Measurements from ENCODE around the gene SLC7A4.
"Not testable (repeated sequence)": the region's sequence is repeated elsewhere in the genome, so short reads cannot be mapped to it uniquely, and the experiment has no call there.

Gene SLC7A4

GRCh38 chr22:21032037-21032867, at the start of gene SLC7A4:
SLC7A4 (minus strand) TSS chr22:21032561; CDS start chr22:21031812, 749 bp downstream.
- no peak within 1 kb of the TSS for H3K27ac ChIP-seq
- DNase-seq (ENCODE audit: low read depth, low spot score), result no peak

GRCh38 chr22:21080435-21081137, 48.2 kb upstream of the SLC7A4 start:
- no peak for DNase-seq (ENCODE audit: low read depth, low spot score)

DNA sequence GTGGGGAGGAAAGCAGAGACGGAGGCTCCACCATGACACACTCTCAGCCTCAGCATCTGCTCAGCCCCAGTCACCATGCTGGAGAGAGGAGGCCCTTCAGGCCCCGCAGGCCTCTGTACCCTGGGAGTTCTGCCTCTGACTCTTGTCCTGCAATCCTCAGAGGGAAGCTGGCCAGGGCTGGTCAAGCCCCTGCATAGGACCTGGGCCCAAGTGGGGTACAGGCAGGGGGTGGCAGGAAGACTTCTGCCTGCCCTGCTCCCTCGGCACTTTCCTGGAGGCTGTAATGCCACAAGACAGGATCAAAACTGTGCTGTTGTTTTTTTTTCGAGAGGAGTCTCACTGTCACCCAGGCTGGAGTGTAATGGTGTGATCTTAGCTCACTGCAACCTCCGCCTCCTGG, 47.1 kb upstream of the SLC7A4 start:
- H3K27ac ChIP-seq, result no peak overlapping the region
- no peak for DNase-seq (ENCODE audit: low read depth, low spot score)

More at GRCh38 chr22:21080435-21081137, 48.2 kb upstream of the SLC7A4 start:
- no peak overlapping the region for H3K27ac ChIP-seq

- no peak for DNase-seq (ENCODE audit: low read depth, low spot score)
- no peak overlapping the region for H3K27ac ChIP-seq
Measured at GRCh38 chr22:21078916-21079315, 46.6 kb upstream of the SLC7A4 start.

- H3K27ac ChIP-seq, result no peak overlapping the region
- DNase-seq (ENCODE audit: low read depth, low spot score), result no peak
Measured at GRCh38 chr22:21077884-21078508, 45.6 kb upstream of the SLC7A4 start.

- H3K27ac ChIP-seq, result no peak overlapping the region
- no peak for DNase-seq (ENCODE audit: low read depth, low spot score)
Measured at GRCh38 chr22:21076912-21077625, 44.7 kb upstream of the SLC7A4 start.

GRCh38 chr22:21075516-21076138, 43.3 kb upstream of the SLC7A4 start:
- DNase-seq (ENCODE audit: low read depth, low spot score), result no peak
- H3K27ac ChIP-seq, result no peak overlapping the region

GRCh38 chr22:21074102-21074715, 41.8 kb upstream of the SLC7A4 start:
- peak overlapping the region; percentile 37 for H3K27ac ChIP-seq
- DNase-seq (ENCODE audit: low read depth, low spot score), result peak; percentile 55

DNA sequence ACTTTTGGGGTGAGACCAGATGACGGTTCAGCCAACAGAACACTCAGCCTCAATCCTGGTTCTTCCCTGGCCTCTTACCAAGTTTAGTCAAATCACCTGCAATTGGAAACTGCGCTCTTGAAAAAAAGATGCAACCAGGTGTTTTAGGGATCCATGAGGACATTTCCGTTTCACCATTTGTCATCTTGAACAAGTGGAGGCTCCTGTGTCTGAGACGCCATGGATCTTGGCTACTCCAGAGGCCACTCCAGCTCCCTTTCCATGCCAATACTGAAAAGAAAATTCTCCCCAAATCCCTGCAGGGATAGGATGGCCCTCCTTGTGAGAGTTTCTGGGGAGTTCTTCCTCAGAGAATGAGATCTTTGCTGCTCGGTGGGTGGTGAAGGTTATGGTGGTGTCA, 41.1 kb upstream of the SLC7A4 start:
- DNase-seq (ENCODE audit: low read depth, low spot score), result no peak
- no peak overlapping the region for H3K27ac ChIP-seq

DNA sequence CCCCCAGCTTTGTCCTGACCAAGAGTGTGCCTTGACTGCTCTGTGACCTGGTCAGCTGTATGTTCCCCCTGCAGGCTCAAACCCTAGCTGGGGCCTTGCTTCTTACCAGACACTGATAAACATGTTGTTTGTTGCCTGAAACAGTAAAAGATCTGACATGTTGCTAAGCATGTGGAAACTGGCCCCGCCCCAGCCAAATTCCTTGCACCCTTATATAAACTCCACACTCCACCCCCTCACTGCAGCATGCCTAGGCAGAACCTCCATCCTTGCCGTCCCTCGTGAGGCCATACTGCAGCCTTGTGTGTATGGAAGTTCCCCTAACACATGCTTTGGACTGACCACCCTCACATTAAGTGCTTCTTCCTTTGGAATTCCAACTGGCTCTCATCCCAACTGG, 40.7 kb upstream of the SLC7A4 start:
- H3K27ac ChIP-seq, result no peak overlapping the region
- peak; percentile 14 for DNase-seq (ENCODE audit: low read depth, low spot score)

DNA sequence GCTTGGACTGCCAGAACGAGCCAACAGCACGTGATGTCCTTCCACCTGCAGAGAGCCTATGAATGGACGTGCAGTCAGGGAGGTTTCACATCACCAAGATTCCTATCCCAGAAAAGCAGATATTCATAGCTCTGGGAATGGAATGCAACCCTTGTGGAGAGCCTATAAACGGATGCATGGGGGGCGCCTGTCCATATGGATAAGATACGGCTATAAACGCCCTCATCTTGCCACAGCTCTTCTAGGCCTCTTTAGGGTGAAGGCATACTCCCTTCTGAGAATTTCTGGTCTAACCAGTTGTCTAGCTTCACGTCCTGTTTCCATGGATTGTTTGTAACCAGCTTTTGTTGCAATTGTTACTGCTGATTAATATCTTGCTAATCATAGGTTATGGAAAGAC, 39.4 kb upstream of the SLC7A4 start:
- H3K27ac ChIP-seq; DNase-seq (ENCODE audit: low read depth, low spot score): not testable (repeated sequence)

DNA sequence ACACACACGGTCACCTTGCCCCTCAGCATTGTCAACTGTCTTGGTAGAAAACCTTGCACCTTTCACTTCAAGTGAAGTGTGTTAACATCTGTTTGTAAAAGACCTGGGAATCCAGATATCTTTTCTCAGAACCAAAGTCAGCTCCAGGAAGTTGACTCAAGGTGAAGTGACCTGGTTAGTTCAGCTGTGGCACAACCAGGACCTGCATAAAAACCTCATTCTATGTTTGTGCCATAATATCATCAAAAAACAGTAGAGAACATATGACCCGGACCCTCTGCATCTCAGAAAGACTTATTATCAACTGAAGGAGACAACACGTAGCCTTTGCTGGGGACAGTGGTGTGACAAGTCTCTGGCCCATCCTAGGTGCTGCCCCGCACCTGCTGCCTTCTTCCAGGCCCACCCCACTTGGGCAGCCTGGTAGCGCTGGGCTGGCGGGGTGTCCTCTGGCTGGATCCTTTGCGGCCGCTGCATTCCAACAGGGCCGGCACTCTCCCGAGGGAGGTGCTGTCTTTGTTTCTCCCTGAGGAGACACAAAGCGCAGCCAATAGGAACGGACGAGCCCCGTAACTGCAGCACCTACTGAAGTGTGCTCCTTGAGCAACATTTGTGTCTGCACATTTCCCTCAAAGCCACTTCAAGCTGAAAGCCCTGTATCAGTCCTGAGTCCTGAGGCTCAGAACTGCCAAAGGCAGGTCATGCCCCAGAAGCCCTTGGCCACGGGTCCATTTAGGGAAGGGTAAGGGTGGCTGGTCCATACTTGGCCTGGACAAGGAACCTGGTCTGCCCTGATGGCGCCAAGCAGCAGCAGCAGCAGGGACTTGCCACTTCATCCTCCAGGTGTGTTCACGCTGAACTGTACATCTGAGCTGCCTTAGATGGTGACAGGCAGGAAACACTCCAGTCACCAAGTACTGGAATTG, 38.6 kb upstream of the SLC7A4 start:
- H3K27ac ChIP-seq, result no peak overlapping the region

GRCh38 chr22:21069375-21069774, 37.0 kb upstream of the SLC7A4 start:
- H3K27ac ChIP-seq, result no peak overlapping the region
- no peak for DNase-seq (ENCODE audit: low read depth, low spot score)

More for the DNA sequence above, 38.6 kb upstream of the SLC7A4 start:
- DNase-seq (ENCODE audit: low read depth, low spot score), result no peak

DNA sequence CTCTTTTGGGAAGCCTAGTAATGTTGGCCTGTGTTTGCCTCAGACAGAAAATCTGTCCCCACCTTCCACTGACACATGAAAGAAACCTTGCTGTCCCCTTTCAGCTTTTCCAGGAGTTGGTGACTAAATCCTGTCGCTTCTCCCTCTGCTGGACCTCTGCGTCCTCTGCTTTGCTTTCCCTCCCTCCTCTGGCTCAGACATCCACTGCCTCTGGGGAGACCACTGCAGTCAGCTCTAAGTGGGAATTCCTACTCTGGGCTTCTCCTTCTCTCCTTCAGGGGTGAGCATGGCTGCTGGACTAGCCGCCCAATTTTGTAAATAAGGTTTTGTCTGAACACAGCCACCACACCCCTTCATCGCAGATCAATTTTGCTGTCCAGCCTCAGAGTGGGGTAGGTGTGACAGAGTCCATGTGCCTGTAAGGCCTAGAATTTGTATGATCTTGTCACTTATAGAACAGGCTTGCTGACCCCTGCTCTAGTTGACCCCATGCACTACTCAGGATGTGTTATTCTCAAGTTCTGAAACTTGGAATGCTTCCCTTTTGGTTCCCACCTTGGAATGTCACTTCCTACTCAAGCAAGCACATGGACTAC, 36.4 kb upstream of the SLC7A4 start:
- H3K27ac ChIP-seq, result no peak overlapping the region
- DNase-seq (ENCODE audit: low read depth, low spot score), result no peak

DNA sequence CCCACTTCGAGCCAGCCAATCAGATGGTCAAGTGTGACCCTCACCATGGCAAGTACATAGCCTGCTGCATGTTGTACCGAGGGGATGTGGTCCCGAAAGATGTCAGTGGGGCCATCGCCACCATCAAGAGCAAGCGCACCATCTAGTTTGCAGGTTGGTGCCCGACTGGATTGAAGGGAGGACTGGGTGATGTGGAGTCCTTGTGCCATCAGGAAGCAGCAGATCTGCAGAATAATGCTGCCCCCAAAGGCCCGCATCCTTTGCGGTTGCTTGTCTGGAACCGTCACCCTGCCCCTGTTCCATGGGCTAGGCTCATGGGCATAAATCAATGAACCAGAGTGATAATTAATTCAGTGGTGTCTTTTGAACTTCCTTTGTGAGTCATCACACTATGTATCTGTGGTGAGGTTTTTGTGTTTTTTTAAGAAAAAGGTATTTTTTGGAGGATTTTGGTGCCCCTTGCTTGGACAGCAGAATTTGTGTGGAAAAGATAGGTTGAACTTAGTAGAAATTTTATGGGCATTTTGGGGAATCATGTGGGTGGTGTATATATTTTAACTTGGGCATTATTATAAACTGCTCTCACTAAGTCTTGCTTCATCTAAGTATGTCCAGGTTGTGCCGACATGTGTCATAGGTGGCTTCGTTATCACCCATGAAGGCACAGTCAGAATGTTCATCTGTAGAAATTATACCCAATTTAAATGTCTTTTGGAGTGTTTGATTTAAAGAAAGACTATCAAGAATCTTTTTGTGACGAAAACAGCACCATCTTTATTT, 35.7 kb upstream of the SLC7A4 start:
- DNase-seq (ENCODE audit: low read depth, low spot score), result no peak
- H3K27ac ChIP-seq, result no peak overlapping the region

GRCh38 chr22:21067075-21067900, 34.9 kb upstream of the SLC7A4 start:
- H3K27ac ChIP-seq, result no peak overlapping the region
- DNase-seq (ENCODE audit: low read depth, low spot score), result no peak

All from epithelial cell of prostate (primary cell).